K562 (cell line): ENCODE data around the gene TGM3. TPM values are rescaled to one million over a fixed set of nuclear protein-coding genes. Genes with fewer than 3 reads are reported as not detected.

Source experiments
- CEBPB ChIP-seq: fragments of 450-650 bp; IDR thresholded peaks from 2 replicates; pipeline ENCODE4 v1.6.1; 2016; ENCODE audit warnings: missing genetic modification characterization, missing compliant biosample characterization
- CXXC5 ChIP-seq: fragments of 250-450 bp; sonication (Bioruptor Pico); IDR thresholded peaks from 2 replicates; pipeline ENCODE4 v1.8.0; 2022; ENCODE audit warnings: inconsistent platforms, mild to moderate bottlenecking, moderate library complexity
- ELF2 ChIP-seq: fragments of 250-450 bp; sonication (Bioruptor Pico); IDR thresholded peaks from 2 replicates; pipeline ENCODE4 v1.5.0; 2021; ENCODE audit warnings: mild to moderate bottlenecking
- GABPB1 ChIP-seq: sonication (generic); formaldehyde crosslinking; IDR thresholded peaks from 2 replicates; pipeline ENCODE4 v1.8.0; 2022; ENCODE audit warnings: mild to moderate bottlenecking, missing genetic modification reagents
- GATA2 ChIP-seq: sonication (generic); formaldehyde crosslinking; IDR thresholded peaks from 2 replicates; pipeline ENCODE4 v1.4.0; 2020; ENCODE audit warnings: mild to moderate bottlenecking, missing genetic modification reagents
- KHSRP ChIP-seq: fragments of 450-650 bp; IDR thresholded peaks from 2 replicates; pipeline ENCODE4 v1.6.1; 2017
- MECOM ChIP-seq: fragments of 250-450 bp; sonication (Bioruptor Pico); IDR thresholded peaks from 2 replicates; pipeline ENCODE4 v1.8.0; 2022; ENCODE audit warnings: inconsistent platforms
- NBN ChIP-seq: fragments of 450-650 bp; IDR thresholded peaks from 2 replicates; pipeline ENCODE4 v1.6.1; 2016; ENCODE audit warnings: low read depth, mild to moderate bottlenecking
- NFATC3 ChIP-seq: fragments of 450-650 bp; IDR thresholded peaks from 2 replicates; pipeline ENCODE4 v1.6.1; 2017; ENCODE audit warnings: mild to moderate bottlenecking
- PHB ChIP-seq: fragments of 250-450 bp; sonication (Bioruptor Pico); IDR thresholded peaks from 2 replicates; pipeline ENCODE4 v1.5.0; 2021
- SMAD1 ChIP-seq: fragments of 150-350 bp; IDR thresholded peaks from 2 replicates; pipeline ENCODE4 v1.6.1; 2014; ENCODE audit warnings: low read length, low read depth; ENCODE audit not compliant: partially characterized antibody
- SMARCB1 ChIP-seq: IDR thresholded peaks from 2 replicates; pipeline ENCODE4 v1.6.1; 2011; ENCODE audit warnings: improper control_type of control experiment, low read depth; ENCODE audit not compliant: insufficient read length
- YBX1 ChIP-seq: fragments of 450-650 bp; IDR thresholded peaks from 2 replicates; pipeline ENCODE4 v1.7.1; 2016; ENCODE audit warnings: mild to moderate bottlenecking
- ZBED1 ChIP-seq: IDR thresholded peaks from 2 replicates; pipeline ENCODE4 v1.6.1; 2014
- ZFX ChIP-seq: sonication (generic); formaldehyde crosslinking; IDR thresholded peaks from 2 replicates; pipeline ENCODE4 v1.8.0; 2022; ENCODE audit warnings: mild to moderate bottlenecking, missing genetic modification reagents, moderate library complexity
- ZKSCAN8 ChIP-seq: fragments of 200-800 bp; sonication (Bioruptor generic); IDR thresholded peaks from 2 replicates; pipeline ENCODE4 v1.6.1; 2016; ENCODE audit warnings: missing genetic modification characterization, missing compliant biosample characterization
- ZSCAN32 ChIP-seq: fragments of 450-650 bp; formaldehyde crosslinking; IDR thresholded peaks from 2 replicates; pipeline ENCODE4 v1.4.0; 2020; ENCODE audit warnings: mild to moderate bottlenecking, moderate library complexity
- polyA plus RNA-seq, 8 experiments: library from polyadenylated mRNA; depleted of rRNA in 4 of 8; stranded (reverse) in 5 of 8; unstranded in 3 of 8; fragments of >200 nt; fragmentation: Nextera tagmentation in 2 of 8; fragmentation: Illumina TruSeq in 1 of 8; extraction: Ambion mirVana in 2 of 8; extraction: Trizol in 1 of 8; gene quantifications; 2 replicates each; pipeline versions ENCODE4 v1.2.1 to v1.2.3, GENCODE V29; 2011 to 2014; ENCODE audit warnings: inconsistent platforms in 1 of 8, missing spikeins in 1 of 8
- total RNA-seq, 7 experiments: library from RNA; depleted of rRNA in 6 of 7; stranded (reverse); fragments of >200 nt in 6 of 7; fragmentation: Illumina TruSeq in 2 of 7; extraction: Trizol in 2 of 7; gene quantifications; 2 replicates each; pipeline versions ENCODE4 v1.2.1 to v1.2.3, GENCODE V29; 2011 to 2021; ENCODE audit warnings: low replicate concordance in 1 of 7
- TF ChIP-seq, protein P1 (sequence below): sonication (generic); formaldehyde crosslinking; IDR thresholded peaks from 2 replicates; pipeline ENCODE4 v1.8.0; 2022; ENCODE audit warnings: missing genetic modification reagents, mild to moderate bottlenecking, borderline replicate concordance
- TF ChIP-seq, protein P2 (sequence below): sonication (generic); formaldehyde crosslinking; IDR thresholded peaks from 2 replicates; pipeline ENCODE4 v1.8.0; 2022; ENCODE audit warnings: mild to moderate bottlenecking, low read depth, missing genetic modification reagents
- TF ChIP-seq, protein P3 (sequence below): fragments of 250-450 bp; sonication (Bioruptor Pico); IDR thresholded peaks from 2 replicates; pipeline ENCODE4 v1.5.0; 2021
- TF ChIP-seq, protein P4 (sequence below), 2 experiments: IDR thresholded peaks; 2 replicates each; pipeline ENCODE4 v1.6.1; 2011; ENCODE audit warnings: borderline replicate concordance in 1 of 2, control low read depth in 1 of 2, low read depth in 1 of 2, low read length in 1 of 2, mild to moderate bottlenecking in 1 of 2, mixed read lengths in 1 of 2, moderate library complexity in 1 of 2; ENCODE audit not compliant: insufficient read depth in 1 of 2, insufficient read length in 1 of 2, poor library complexity in 1 of 2, severe bottlenecking in 1 of 2; ENCODE audit errors: extremely low read depth in 1 of 2
- TF ChIP-seq, protein P5 (sequence below): sonication (generic); formaldehyde crosslinking; IDR thresholded peaks from 2 replicates; pipeline ENCODE4 v1.8.1; 2023; ENCODE audit warnings: mild to moderate bottlenecking, missing genetic modification reagents

The TGM3 gene
- total and polyA plus RNA-seq, 9 of the 15 experiments (the other 6 are each of a cell fraction or from before 2014, with no cell fraction given) = not detected

DNA sequence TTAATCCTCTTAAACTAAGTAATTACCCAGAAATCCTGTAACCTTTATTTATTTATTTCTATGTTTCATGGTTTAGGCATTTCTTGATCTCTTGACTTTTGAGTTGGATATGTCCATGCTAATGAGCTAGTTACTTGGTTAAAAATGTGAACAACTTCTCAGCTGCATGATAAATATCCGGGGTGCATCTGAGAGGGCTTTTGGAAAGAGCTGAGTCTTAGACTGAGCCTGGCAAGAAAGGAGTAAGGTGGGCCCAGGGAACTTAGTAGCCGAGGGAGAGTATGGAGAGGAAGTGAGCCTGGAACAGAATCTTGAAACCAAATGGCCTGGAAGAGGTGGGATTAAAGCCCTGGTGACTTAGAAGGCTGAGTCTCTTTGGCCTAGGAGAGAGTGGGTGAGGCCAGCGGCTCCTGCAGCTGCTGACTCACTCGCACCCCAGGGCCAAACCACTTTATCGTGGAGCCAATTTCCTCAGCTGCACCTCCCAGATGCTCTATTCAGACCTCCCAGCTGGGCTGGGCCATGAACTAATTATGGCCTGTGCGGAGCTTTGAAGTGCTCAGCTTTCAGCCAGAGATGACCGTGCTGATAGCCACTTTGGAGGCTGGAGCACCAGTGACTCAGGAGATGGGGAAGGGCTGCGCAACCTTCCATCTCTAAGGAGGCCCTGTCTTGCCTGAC is 19.1 kb downstream of the TGM3 start (continued):
- TF ChIP-seq, protein P1, sequence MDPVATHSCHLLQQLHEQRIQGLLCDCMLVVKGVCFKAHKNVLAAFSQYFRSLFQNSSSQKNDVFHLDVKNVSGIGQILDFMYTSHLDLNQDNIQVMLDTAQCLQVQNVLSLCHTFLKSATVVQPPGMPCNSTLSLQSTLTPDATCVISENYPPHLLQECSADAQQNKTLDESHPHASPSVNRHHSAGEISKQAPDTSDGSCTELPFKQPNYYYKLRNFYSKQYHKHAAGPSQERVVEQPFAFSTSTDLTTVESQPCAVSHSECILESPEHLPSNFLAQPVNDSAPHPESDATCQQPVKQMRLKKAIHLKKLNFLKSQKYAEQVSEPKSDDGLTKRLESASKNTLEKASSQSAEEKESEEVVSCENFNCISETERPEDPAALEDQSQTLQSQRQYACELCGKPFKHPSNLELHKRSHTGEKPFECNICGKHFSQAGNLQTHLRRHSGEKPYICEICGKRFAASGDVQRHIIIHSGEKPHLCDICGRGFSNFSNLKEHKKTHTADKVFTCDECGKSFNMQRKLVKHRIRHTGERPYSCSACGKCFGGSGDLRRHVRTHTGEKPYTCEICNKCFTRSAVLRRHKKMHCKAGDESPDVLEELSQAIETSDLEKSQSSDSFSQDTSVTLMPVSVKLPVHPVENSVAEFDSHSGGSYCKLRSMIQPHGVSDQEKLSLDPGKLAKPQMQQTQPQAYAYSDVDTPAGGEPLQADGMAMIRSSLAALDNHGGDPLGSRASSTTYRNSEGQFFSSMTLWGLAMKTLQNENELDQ (CRISPR knock-in tag) = no peak
- TF ChIP-seq SMAD1 (no peak), YBX1 (no peak), ZBED1 (no peak), CXXC5 (CRISPR knock-in tag) (peak; percentile 59), ZSCAN32 (CRISPR knock-in tag) (no peak), KHSRP (no peak), CEBPB (tag) (peak; percentile 23), ZKSCAN8 (CRISPR knock-in tag) (no peak), GABPB1 (no peak), NFATC3 (no peak), NBN (0 out of 2 replicates have a peak, but pooled peaks have one; percentile 49), ZFX (peak; percentile 47), SMARCB1 (no peak), PHB (CRISPR knock-in tag) (no peak), GATA2 (CRISPR knock-in tag) (peak; percentile 100), MECOM (CRISPR knock-in tag) (no peak), ELF2 (no peak)
- TF ChIP-seq, protein P2, sequence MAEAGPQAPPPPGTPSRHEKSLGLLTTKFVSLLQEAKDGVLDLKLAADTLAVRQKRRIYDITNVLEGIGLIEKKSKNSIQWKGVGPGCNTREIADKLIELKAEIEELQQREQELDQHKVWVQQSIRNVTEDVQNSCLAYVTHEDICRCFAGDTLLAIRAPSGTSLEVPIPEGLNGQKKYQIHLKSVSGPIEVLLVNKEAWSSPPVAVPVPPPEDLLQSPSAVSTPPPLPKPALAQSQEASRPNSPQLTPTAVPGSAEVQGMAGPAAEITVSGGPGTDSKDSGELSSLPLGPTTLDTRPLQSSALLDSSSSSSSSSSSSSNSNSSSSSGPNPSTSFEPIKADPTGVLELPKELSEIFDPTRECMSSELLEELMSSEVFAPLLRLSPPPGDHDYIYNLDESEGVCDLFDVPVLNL = no peak
- TF ChIP-seq, protein P3, sequence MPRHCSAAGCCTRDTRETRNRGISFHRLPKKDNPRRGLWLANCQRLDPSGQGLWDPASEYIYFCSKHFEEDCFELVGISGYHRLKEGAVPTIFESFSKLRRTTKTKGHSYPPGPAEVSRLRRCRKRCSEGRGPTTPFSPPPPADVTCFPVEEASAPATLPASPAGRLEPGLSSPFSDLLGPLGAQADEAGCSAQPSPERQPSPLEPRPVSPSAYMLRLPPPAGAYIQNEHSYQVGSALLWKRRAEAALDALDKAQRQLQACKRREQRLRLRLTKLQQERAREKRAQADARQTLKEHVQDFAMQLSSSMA = no peak
- TF ChIP-seq, protein P4, sequence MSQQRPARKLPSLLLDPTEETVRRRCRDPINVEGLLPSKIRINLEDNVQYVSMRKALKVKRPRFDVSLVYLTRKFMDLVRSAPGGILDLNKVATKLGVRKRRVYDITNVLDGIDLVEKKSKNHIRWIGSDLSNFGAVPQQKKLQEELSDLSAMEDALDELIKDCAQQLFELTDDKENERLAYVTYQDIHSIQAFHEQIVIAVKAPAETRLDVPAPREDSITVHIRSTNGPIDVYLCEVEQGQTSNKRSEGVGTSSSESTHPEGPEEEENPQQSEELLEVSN (IDR thresholded peaks at IDR 0.05; ENCODE audit: borderline replicate concordance in 1 of 2, extremely low read depth in 1 of 2, insufficient read depth in 1 of 2, insufficient read length in 1 of 2, low read depth in 1 of 2, low read length in 1 of 2, poor library complexity in 1 of 2, severe bottlenecking in 1 of 2) = no peak
- TF ChIP-seq, protein P5, sequence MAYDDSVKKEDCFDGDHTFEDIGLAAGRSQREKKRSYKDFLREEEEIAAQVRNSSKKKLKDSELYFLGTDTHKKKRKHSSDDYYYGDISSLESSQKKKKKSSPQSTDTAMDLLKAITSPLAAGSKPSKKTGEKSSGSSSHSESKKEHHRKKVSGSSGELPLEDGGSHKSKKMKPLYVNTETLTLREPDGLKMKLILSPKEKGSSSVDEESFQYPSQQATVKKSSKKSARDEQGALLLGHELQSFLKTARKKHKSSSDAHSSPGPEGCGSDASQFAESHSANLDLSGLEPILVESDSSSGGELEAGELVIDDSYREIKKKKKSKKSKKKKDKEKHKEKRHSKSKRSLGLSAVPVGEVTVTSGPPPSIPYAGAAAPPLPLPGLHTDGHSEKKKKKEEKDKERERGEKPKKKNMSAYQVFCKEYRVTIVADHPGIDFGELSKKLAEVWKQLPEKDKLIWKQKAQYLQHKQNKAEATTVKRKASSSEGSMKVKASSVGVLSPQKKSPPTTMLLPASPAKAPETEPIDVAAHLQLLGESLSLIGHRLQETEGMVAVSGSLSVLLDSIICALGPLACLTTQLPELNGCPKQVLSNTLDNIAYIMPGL = no peak
